ENCODE measurements around the gene PES1.

PES1 gene

DNA sequence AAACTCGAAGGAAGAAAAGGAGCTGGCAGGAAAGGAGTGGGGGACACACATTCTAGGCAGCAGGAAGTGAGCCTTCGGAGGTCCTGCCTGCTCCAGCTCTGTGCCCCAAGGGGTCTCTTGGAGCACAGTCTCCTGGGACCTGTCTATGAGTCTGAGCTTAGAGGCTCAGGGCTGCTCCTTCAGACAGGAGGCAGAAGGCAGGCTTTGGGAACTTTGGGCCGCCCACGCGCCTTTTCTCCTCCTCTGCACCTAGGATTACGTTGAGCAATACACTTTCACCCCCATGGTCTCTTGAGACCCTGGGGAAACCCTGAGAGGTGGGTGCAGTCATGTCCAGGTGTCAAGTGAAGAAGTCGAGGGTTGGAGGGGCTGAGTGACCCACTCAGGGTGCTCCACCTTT, 16.2 kb upstream of the PES1 start:
- FAIRE-seq (no peak), DNase-seq (ENCODE audit: insufficient read length, low spot score) (no peak)
- TF ChIP-seq, protein P1, sequence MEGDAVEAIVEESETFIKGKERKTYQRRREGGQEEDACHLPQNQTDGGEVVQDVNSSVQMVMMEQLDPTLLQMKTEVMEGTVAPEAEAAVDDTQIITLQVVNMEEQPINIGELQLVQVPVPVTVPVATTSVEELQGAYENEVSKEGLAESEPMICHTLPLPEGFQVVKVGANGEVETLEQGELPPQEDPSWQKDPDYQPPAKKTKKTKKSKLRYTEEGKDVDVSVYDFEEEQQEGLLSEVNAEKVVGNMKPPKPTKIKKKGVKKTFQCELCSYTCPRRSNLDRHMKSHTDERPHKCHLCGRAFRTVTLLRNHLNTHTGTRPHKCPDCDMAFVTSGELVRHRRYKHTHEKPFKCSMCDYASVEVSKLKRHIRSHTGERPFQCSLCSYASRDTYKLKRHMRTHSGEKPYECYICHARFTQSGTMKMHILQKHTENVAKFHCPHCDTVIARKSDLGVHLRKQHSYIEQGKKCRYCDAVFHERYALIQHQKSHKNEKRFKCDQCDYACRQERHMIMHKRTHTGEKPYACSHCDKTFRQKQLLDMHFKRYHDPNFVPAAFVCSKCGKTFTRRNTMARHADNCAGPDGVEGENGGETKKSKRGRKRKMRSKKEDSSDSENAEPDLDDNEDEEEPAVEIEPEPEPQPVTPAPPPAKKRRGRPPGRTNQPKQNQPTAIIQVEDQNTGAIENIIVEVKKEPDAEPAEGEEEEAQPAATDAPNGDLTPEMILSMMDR (IDR thresholded peaks at IDR 0.05; ENCODE audit: insufficient read depth, missing control alignments) = no peak

DNA sequence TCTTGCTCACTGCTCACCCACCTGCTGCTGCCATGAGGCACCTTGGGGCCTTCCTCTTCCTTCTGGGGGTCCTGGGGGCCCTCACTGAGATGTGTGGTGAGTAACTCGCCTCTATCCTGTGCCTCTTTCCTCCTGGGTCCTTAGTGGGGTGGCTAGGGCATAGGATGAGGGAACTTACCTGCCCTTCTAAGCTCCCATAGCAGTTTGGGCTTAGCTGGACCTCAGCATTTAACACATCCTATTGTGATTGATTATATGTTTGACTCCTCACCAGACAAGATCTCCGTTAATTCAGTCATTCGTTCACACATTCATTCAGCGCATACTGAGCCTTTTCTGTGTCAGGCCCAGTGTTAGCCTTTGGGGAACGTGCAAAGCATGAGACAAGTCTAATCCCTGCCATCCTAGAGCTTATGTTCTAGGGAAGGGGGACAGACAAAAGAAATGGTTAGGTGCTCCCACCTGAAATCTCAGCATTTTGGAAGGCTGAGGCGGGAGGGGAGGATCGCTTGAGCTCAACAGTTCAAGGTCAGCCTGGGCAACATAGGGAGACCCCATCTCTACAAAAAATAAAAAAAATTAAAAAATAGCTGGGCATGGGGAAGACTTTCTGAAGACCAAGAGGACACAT, 15.7 kb upstream of the PES1 start:
- DNase-seq (ENCODE audit: insufficient read length, low spot score) (no peak), FAIRE-seq (no peak)
- TF ChIP-seq, protein P1 (IDR thresholded peaks at IDR 0.05; ENCODE audit: insufficient read depth, missing control alignments) = no peak

DNA sequence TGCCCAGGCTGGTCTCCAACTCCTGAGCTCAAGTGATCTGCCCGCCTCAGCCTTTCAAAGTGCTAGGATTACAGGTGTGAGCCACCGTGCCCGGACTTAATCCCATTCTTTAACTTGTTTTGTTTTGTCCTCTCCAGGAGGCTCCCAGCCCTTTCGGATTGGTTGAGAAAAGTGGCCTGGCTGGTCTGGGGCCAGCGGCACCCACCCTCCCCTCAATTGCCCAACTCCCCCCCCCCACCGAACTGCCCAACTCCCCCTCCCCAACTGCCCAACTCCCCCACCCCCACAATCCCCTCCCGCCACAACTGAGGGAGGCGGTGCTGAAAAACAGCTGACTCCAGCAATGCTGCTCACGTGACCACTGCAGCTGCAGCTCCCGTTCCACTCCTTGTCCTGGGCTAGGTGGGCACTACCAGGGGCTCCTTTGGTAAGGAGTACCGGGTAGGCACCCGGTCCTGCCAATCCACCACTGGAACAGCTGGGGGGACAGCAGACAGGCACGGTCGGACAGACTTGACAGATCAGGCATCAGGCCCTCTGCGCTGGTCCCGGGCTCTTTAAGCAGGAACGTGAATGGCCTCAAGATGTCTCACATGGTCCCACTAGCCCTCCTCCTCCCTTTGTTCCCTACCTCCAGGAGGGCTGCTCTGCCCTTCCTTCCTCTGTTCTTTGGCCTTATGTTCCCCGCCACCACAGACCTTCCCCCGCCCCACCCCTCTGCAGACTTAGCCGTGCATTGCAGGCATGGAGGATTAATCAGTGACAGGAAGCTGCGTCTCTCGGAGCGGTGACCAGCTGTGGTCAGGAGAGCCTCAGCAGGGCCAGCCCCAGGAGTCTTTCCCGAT, 15.0 kb upstream of the PES1 start, which contains the start of gene TCN2:
TCN2 (plus strand) TSS at position 720 of the 845 bp plus-strand sequence. CDS start 158 bp downstream, outside the sequence.
- no peak for FAIRE-seq
- TF ChIP-seq, protein P1 (IDR thresholded peaks at IDR 0.05; ENCODE audit: insufficient read depth, missing control alignments) = no peak
- peak; percentile 25 for DNase-seq (ENCODE audit: insufficient read length, low spot score)

DNA sequence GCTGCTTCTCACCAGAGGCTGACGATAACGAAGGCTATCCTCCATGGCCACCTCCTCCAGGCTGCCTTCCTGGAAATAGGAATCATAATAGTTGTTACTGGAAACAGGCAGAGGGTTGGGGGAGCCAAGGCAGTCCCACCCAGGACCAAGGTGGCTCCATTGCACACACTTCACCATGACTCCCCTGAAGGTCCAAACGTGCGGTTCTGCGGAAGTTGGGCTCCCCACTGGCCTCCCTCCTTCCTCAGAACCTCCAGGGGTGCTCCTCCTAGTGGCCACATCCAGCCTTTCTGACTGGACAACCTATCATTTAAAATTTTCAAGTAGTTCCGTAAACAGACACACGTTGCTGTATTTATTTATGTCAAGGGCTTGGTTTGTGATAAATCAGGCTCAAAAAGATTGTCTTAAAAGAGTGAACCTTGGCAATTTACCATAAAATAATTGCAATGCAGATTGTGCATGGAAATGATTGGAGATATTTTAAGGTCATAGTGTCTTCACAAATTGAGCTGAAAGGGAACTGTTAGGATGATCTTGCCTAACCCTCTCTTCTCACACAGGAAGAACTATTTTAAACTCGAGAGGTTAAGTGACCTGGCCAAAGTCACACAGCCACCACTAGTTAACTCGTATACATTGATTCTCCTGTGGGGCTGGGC, 13.9 kb upstream of the PES1 start:
- TF ChIP-seq, protein P1 (IDR thresholded peaks at IDR 0.05; ENCODE audit: insufficient read depth, missing control alignments) = peak; percentile 43
- DNase-seq (ENCODE audit: insufficient read length, low spot score) = no peak
- FAIRE-seq = no peak

DNA sequence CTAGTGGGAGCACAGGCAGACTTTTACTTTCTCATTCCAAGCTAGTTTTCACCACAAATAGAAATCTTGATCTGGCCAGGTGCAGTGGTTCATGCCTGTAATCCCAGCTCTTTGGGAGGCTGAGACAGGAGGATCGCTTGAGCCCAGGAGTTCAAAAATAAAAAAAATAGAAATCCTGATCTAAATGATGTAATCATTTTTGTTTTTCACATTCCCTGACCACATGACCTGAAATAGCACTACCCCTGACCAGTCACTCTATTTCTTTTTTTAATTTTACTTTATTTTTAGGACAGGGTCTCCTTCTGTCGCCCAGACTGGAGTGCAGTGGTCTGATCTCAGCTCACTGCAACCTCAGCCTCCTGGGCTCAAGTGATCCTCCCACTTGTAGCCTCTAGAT, 13.0 kb upstream of the PES1 start:
- TF ChIP-seq, protein P1 (IDR thresholded peaks at IDR 0.05; ENCODE audit: insufficient read depth, missing control alignments) = no peak
- DNase-seq (ENCODE audit: insufficient read length, low spot score) (no peak), FAIRE-seq (no peak)

DNA sequence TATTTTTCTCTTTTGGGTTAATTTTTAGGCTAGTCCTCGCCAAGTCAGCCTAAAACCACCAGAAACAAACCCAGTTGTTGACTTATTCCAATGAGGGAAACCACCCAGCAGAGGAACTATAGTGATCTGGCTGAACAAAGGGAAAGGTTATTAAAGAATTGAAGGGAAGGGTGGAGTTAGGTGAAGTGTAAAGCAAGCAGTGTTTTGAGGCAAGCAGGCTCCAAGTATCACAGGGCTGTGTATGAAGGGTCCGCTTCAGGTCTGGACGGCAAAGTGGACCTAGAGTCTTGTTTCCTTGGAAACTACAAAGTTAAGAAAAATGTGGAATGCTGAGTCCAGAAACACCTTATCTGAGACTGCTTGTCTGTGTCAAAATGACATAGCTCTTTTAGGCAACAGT, 12.1 kb upstream of the PES1 start:
- no peak for FAIRE-seq
- DNase-seq (ENCODE audit: insufficient read length, low spot score) = no peak

More for the DNA sequence above, 12.1 kb upstream of the PES1 start:
- TF ChIP-seq, protein P1 (IDR thresholded peaks at IDR 0.05; ENCODE audit: insufficient read depth, missing control alignments) = no peak
